Calu3 (cell line): ENCODE data around the gene POLD3. TPM values are rescaled to one million over a fixed set of nuclear protein-coding genes. Genes with fewer than 3 reads are reported as not detected.
A peak's percentile ranks its signal among the peaks of the same experiment; 100 is the strongest.

Experiments
- BruUV-seq: library from RNA; stranded (reverse); fragments of 400-500 nt; replicated peaks from 2 replicates; lab custom pipeline; 2021; lab: Mats Ljungman, UMichigan
- CTCF ChIA-PET: fragments of 300-600 bp; sonication (Branson Sonifier 250); formaldehyde crosslinking; loops from one replicate; lab custom pipeline; 2022; ENCODE audit warnings: antibody characterized with exemption; lab: Charles Lee
- DNase-seq: peaks from one replicate; pipeline ENCODE4 v3.0.0; 2022
- H3K27ac Mint-ChIP-seq: one replicate; pipeline ENCODE4 v1.8.0; 2022; ENCODE audit warnings: mixed read lengths; ENCODE audit not compliant: unreplicated experiment
- H3K27me3 Mint-ChIP-seq: one replicate; pipeline ENCODE4 v1.8.0; 2022; ENCODE audit warnings: mixed read lengths; ENCODE audit not compliant: unreplicated experiment
- H3K36me3 Mint-ChIP-seq: one replicate; pipeline ENCODE4 v1.8.0; 2022; ENCODE audit warnings: mild to moderate bottlenecking, moderate library complexity, mixed read lengths; ENCODE audit not compliant: insufficient read depth, unreplicated experiment
- H3K4me1 Mint-ChIP-seq: one replicate; pipeline ENCODE4 v1.8.0; 2022; ENCODE audit warnings: mild to moderate bottlenecking, low read depth, mixed read lengths; ENCODE audit not compliant: unreplicated experiment
- H3K4me3 Mint-ChIP-seq: one replicate; pipeline ENCODE4 v1.8.0; 2022; ENCODE audit warnings: mild to moderate bottlenecking, low read depth, moderate library complexity, mixed read lengths; ENCODE audit not compliant: unreplicated experiment
- H3K9me3 Mint-ChIP-seq: one replicate; pipeline ENCODE4 v1.8.0; 2022; ENCODE audit warnings: low read depth, mixed read lengths; ENCODE audit not compliant: unreplicated experiment
- CTCF ChIP-seq: fragments of 200-600 bp; IDR thresholded peaks from one replicate; pipeline ENCODE4 v1.8.0; 2022; ENCODE audit warnings: antibody characterized with exemption; ENCODE audit not compliant: unreplicated experiment
- intact Hi-C: fragments of 100-400 bp; cut with micrococcal nuclease; formaldehyde crosslinking; loops from one replicate; pipeline ENCODE4 v1.10.0; 2022; ENCODE audit not compliant: unreplicated experiment
- total RNA-seq: library from RNA; stranded (reverse); gene quantifications from 2 replicates; pipeline ENCODE4 v1.2.3, GENCODE V29; 2022

Gene POLD3
- total RNA-seq, 1 experiment from 2014 or later = 25.1 TPM

DNA sequence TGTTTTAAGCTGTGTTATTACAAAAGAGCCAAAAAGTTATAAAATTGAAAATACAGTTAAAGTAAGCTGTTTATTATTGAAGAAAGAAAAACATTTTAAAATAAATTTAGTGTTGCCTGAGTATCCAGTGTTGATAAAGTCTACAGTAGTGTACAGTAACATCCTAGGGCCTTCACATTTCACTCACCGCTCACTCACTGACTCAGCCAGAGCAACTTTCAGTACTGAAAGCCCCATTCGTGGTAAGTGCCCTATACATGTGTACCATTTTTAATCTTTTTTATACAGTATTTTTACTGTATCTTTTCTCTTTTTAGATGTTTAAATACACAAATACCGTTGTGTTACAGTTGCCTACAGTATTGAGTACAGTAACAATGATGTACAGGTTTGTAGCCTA, 35.0 kb downstream of the POLD3 start:
- H3K4me3 Mint-ChIP-seq = no peak overlapping the region
- no peaks in the 10 kb centered on the region for H3K9me3 Mint-ChIP-seq
- no peak overlapping the region for H3K27ac Mint-ChIP-seq
- intact Hi-C loops = no loop called here
- DNase-seq = no peak
- no peaks in the 10 kb centered on the region for H3K27me3 Mint-ChIP-seq
- peaks cover 24% of the 10 kb centered on the region for H3K4me1 Mint-ChIP-seq
- peaks cover 6% of the 10 kb centered on the region for H3K36me3 Mint-ChIP-seq
- no TSS peak for BruUV-seq
- no peak for TF ChIP-seq CTCF
- CTCF ChIA-PET = no interaction called here

DNA sequence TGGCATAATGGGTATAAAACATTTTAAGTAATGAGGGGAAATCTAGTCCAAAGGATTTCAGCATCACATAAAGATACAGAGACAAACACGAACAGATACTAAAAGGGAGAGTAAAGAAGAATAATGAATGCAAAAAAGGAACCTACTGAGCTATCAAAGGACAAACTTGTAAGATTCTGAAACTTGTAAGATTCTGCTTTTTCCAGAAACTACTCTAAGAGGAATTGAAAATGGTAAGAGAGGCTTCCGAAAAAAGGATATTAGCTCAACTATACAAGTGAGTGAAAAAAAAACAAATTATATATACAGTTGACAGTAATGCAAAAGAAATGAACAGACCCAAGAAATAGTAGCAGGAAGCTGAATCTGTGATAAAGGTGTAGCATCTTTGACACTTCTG, 37.7 kb downstream of the POLD3 start:
- CTCF ChIA-PET = no interaction called here
- no TSS peak for BruUV-seq
- Mint-ChIP-seq H3K9me3 (no peaks in the 10 kb centered on the region), H3K36me3 (peaks cover 14% of the 10 kb centered on the region), H3K4me3 (no peak overlapping the region), H3K27ac (no peak overlapping the region), H3K27me3 (no peaks in the 10 kb centered on the region), H3K4me1 (peaks cover 51% of the 10 kb centered on the region)
- intact Hi-C loops = loop anchor here (5.0 kb wide), 1 partner anchor 97 kb away; no protein-coding TSS in a partner anchor
- no peak for DNase-seq
- no peak for TF ChIP-seq CTCF

DNA sequence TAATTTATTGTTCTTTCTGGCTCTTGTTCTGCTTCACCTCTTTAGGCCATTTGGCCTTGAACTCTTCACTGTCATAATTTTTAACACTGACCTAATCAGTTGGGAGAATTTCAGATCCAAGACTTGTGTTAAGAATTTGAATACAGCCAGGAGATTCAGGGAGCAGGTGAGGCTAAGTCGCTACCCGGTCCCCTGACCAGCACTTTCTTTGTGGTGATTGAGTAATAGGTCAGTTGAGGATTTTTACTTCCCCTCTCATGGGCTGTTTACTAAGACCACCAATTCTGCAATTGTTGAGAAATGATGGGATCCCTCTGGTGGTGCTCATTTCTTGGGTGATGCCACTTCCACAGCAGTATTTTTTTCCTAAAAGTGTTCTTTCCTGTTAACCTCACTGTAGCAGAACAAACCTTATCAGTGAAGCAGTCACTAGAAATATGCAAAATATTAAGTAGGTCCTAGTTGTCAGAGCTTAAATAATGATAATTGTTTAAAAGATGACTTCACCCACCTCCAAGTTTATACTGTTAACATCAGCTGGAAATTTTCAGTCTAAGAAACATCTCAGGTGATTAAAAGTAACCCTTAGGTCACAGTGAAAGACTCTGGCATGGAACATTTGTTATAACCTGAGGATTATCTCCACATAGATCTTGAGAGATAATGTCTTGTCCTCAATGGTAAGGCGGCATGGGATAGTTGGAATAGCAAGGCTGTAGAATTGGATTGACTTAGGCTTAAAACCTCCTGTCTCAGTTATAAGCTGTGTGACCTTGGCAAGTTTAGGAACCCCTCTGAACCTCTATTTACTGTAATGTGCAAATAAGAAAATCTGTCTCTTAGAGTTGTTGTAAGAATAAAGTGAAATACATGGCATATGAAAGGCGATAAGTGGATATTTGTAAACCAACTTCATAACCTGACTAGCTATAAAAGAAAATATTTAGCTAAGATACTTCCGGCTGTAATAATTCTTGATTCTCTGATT, 41.3 kb downstream of the POLD3 start:
- DNase-seq = no peak
- Mint-ChIP-seq H3K27ac (no peak overlapping the region), H3K36me3 (peaks cover 25% of the 10 kb centered on the region), H3K27me3 (no peaks in the 10 kb centered on the region), H3K4me1 (peaks cover 52% of the 10 kb centered on the region), H3K4me3 (no peak overlapping the region), H3K9me3 (no peaks in the 10 kb centered on the region)
- CTCF ChIA-PET = interaction anchor here (0.6 to 1.7 kb wide), 2 partner anchors 69 to 76 kb away, joined by 3 to 4 read pairs; no protein-coding TSS in a partner anchor
- no peak for TF ChIP-seq CTCF
- intact Hi-C loops = loop anchor here (5.0 kb wide), 1 partner anchor 94 kb away; no protein-coding TSS in a partner anchor
- BruUV-seq = no TSS peak

DNA sequence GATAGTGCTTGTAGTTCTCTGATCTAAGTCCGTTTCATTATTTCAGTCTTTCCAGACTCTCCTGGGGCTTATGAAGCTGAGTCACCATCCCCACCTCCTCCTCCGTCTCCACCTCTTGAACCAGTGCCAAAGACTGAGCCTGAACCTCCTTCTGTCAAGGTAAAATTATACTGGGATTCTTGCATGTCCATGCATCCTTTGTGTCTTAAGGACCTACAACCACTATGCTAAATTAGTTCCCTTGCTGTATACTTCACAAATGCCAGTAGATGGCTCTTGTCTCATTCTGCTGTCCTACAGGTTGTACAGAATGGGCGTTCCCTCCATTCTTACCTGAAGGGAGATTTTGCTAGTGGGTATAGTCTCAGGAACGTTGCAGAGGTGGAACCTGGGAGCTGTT, 42.2 kb downstream of the POLD3 start:
- peaks cover 18% of the 10 kb centered on the region for H3K36me3 Mint-ChIP-seq
- peaks cover 52% of the 10 kb centered on the region for H3K4me1 Mint-ChIP-seq
- no peak overlapping the region for H3K27ac Mint-ChIP-seq
- BruUV-seq = no TSS peak
- intact Hi-C loops = loop anchor here (5.0 kb wide), 1 partner anchor 93 kb away; no protein-coding TSS in a partner anchor
- H3K9me3 Mint-ChIP-seq = no peaks in the 10 kb centered on the region
- CTCF ChIA-PET = interaction anchor here (1.7 kb wide), 1 partner anchor 68 kb away, joined by 3 read pairs; no protein-coding TSS in a partner anchor
- DNase-seq = peak; percentile 36
- no peak for TF ChIP-seq CTCF
- H3K4me3 Mint-ChIP-seq = no peak overlapping the region
- H3K27me3 Mint-ChIP-seq = no peaks in the 10 kb centered on the region
